Tibial nerve (tissue), 4 donors: ENCODE measurements around the gene CCR5AS.

Source experiments
- DNase-seq, 2 donors: peaks; one replicate each; pipeline ENCODE4 v3.0.0-alpha.2; 2019; ENCODE audit warnings: low spot score in 2 of 2
- H3K27ac ChIP-seq, 4 donors: fragments of 200-600 bp; sonication (generic) in 3 of 4; one replicate each; pipeline ENCODE4 v1.5.1; 2017 to 2019; ENCODE audit warnings: mild to moderate bottlenecking in 1 of 4
- H3K27me3 ChIP-seq, 2 donors: fragments of 200-600 bp; sonication (generic) in 1 of 2; one replicate each; pipeline versions ENCODE4 v1.5.1 to v1.6.0; 2017 to 2019
- H3K36me3 ChIP-seq, 3 donors: fragments of 200-600 bp; sonication (generic); one replicate each; pipeline ENCODE4 v1.5.1; 2018 to 2019
- H3K4me1 ChIP-seq, 4 donors: fragments of 200-600 bp; sonication (generic) in 3 of 4; one replicate each; pipeline ENCODE4 v1.5.1; 2017 to 2019
- H3K4me3 ChIP-seq, 4 donors: fragments of 200-600 bp; sonication (generic) in 3 of 4; one replicate each; pipeline ENCODE4 v1.5.1; 2017 to 2019; ENCODE audit warnings: mild to moderate bottlenecking in 1 of 4, moderate library complexity in 1 of 4
- H3K9me3 ChIP-seq, 4 donors: fragments of 200-600 bp; sonication (generic) in 3 of 4; one replicate each; pipeline ENCODE4 v1.5.1; 2017 to 2019
- EP300 ChIP-seq, 2 donors: sonication (generic); formaldehyde crosslinking; IDR thresholded peaks; one replicate each; pipeline ENCODE4 v1.6.1; 2017; ENCODE audit warnings: antibody characterized with exemption in 2 of 2, mild to moderate bottlenecking in 1 of 2
- POLR2A ChIP-seq, 2 donors: fragments of 450-650 bp; IDR thresholded peaks; one replicate each; pipeline ENCODE4 v1.6.1; 2017; ENCODE audit warnings: antibody characterized with exemption in 2 of 2, mild to moderate bottlenecking in 2 of 2, moderate library complexity in 2 of 2
- WGBS, 2 donors: methylation state at CpG; one replicate each; pipeline ENCODE4 v1.1.5; 2018; 5-methylcytosine and 5-hydroxymethylcytosine counted together
- TF ChIP-seq, protein P1 (sequence below), 5 experiments: fragments of 200-600 bp in 3 of 5; fragments of 450-650 bp in 2 of 5; sonication (generic) in 3 of 5; IDR thresholded peaks; one replicate each; pipeline ENCODE4 v1.5.1; 2016 to 2019; ENCODE audit warnings: antibody characterized with exemption in 5 of 5, mild to moderate bottlenecking in 3 of 5, moderate library complexity in 2 of 5

The CCR5AS gene

DNA sequence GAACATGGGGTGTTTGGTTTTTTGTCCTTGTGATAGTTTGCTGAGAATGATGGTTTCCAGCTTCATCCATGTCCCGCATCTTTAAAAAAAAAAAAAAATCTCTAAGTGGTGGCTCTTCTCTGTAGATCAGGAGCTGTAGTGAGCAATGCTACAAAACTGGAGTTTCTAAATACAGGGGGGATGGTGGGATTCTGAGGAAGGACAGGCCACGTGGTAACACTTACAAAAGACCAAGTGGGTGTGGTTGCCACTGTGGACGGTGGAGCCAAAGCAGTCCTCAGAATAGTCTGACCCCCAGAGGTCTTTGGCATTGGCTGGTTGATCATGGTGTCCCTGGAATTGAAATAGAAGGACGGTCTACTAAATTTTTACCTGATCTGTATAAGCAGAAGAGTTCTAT is 7.9 kb upstream of the CCR5AS start:
- no peak for TF ChIP-seq POLR2A (IDR thresholded peaks at IDR 0.05)
- Histone ChIP-seq H3K27me3 (no peaks in the 10 kb centered on the region), H3K27ac (no peak overlapping the region), H3K4me3 (no peak overlapping the region), H3K4me1 (peaks cover 0 to 5% (median 0%) of the 10 kb centered on the region in 4 donors), H3K9me3 (no peaks in the 10 kb centered on the region), H3K36me3 (no peaks in the 10 kb centered on the region)
- DNase-seq: no peak
- WGBS, 2 donors: 66 to 67% methylated on average over 4 of the region's 4 CpGs

DNA sequence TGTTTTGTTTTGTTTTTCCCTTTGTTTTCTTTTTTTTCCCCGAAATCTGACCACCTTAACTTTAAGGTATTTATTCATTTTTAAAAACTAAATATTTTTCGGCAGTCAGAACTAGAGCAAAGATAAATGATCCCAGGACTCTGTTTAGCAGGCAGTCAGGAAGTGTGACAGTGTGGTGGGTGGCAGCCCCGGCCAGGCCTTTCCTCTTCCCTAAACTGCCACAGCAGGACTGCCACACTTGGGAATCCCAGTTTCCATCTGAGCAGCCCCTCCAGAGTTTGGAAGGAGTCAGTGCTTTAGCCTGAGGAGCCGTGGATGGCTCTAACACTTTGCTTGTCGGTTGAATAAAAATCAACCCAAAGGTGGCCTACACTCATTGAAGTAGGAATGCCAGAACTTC is 7.1 kb upstream of the CCR5AS start:
- no peak overlapping the region for H3K4me3 ChIP-seq
- H3K4me1 ChIP-seq: peaks cover 0 to 5% (median 0%) of the 10 kb centered on the region in 4 donors
- no peak for DNase-seq
- no peaks in the 10 kb centered on the region for H3K36me3 ChIP-seq
- H3K9me3 ChIP-seq: no peaks in the 10 kb centered on the region
- 70 to 72% methylated on average over 5 of the region's 5 CpGs for WGBS, 2 donors
- H3K27ac ChIP-seq: no peak overlapping the region
- TF ChIP-seq, protein P1, sequence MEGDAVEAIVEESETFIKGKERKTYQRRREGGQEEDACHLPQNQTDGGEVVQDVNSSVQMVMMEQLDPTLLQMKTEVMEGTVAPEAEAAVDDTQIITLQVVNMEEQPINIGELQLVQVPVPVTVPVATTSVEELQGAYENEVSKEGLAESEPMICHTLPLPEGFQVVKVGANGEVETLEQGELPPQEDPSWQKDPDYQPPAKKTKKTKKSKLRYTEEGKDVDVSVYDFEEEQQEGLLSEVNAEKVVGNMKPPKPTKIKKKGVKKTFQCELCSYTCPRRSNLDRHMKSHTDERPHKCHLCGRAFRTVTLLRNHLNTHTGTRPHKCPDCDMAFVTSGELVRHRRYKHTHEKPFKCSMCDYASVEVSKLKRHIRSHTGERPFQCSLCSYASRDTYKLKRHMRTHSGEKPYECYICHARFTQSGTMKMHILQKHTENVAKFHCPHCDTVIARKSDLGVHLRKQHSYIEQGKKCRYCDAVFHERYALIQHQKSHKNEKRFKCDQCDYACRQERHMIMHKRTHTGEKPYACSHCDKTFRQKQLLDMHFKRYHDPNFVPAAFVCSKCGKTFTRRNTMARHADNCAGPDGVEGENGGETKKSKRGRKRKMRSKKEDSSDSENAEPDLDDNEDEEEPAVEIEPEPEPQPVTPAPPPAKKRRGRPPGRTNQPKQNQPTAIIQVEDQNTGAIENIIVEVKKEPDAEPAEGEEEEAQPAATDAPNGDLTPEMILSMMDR (IDR thresholded peaks at IDR 0.05): no peak
- TF ChIP-seq EP300 (IDR thresholded peaks at IDR 0.05) (no peak), POLR2A (IDR thresholded peaks at IDR 0.05) (no peak)
- H3K27me3 ChIP-seq: no peaks in the 10 kb centered on the region

GRCh38 chr3:46412786-46413298 is 6.0 kb upstream of the CCR5AS start:
- peaks cover 0 to 5% (median 0%) of the 10 kb centered on the region in 4 donors for H3K4me1 ChIP-seq
- H3K9me3 ChIP-seq: no peaks in the 10 kb centered on the region
- no peak overlapping the region for H3K4me3 ChIP-seq
- H3K36me3 ChIP-seq: no peaks in the 10 kb centered on the region
- 53 to 61% methylated on average over 3 of the region's 3 CpGs for WGBS, 2 donors
- TF ChIP-seq EP300 (IDR thresholded peaks at IDR 0.05): no peak
- TF ChIP-seq, protein P1 (IDR thresholded peaks at IDR 0.05): no peak
- no peak for TF ChIP-seq POLR2A (IDR thresholded peaks at IDR 0.05)
- H3K27ac ChIP-seq: peak overlapping the region in 1 of 4 donors; percentile 2
- no peak for DNase-seq
- no peaks in the 10 kb centered on the region for H3K27me3 ChIP-seq

DNA sequence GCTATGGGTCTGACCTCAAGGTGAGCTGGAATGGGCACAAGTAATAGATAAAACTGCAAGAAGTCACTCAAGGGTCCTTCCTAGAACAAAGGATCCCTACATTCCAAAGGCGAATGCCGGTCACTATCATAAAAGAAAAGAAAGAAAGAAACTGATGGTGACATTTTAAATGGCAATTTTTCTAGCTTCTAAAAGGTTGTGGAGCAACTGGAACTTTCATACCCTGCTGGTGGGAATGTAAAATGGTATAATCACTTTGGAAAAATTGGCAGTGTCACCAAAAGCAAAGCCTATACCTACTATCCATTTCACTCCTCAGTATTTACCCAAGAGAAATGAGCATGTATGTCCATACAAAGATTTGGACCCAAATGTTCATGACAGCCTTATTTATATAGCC is 4.4 kb upstream of the CCR5AS start:
- no peaks in the 10 kb centered on the region for H3K27me3 ChIP-seq
- H3K4me3 ChIP-seq: no peak overlapping the region
- no peak for TF ChIP-seq EP300 (IDR thresholded peaks at IDR 0.05)
- TF ChIP-seq, protein P1 (IDR thresholded peaks at IDR 0.05): no peak
- no peak for TF ChIP-seq POLR2A (IDR thresholded peaks at IDR 0.05)
- no peak for DNase-seq
- H3K27ac ChIP-seq: no peak overlapping the region
- 61 to 78% methylated on average over 2 of the region's 2 CpGs for WGBS, 2 donors
- peaks cover 0 to 9% (median 0%) of the 10 kb centered on the region in 4 donors for H3K4me1 ChIP-seq
- no peaks in the 10 kb centered on the region for H3K36me3 ChIP-seq
- H3K9me3 ChIP-seq: no peaks in the 10 kb centered on the region

DNA sequence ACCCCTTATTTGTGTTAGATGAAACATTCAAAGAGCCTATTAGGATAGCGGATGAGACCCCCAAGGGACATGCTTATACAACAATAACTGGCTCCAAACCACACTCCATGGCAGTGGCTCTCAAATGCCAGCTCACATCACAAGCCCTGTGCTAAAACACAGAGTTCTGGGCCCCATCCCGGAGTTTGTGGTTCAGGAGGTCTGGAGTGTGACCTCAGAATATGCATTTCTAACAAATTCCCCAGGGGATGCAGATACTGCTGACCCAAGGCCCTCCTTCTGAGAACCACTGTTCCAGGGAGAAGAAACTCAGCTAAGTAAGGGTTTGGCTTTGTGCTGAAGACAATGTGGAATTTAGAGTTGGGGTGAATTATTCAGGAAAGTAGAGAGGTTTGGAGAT is 3.8 kb upstream of the CCR5AS start:
- H3K36me3 ChIP-seq: no peaks in the 10 kb centered on the region
- no peak overlapping the region for H3K27ac ChIP-seq
- H3K4me1 ChIP-seq: peaks cover 0 to 13% (median 2%) of the 10 kb centered on the region in 4 donors
- DNase-seq: no peak
- H3K9me3 ChIP-seq: no peaks in the 10 kb centered on the region
- 73 to 77% methylated on average over 2 of the region's 2 CpGs for WGBS, 2 donors
- H3K27me3 ChIP-seq: no peaks in the 10 kb centered on the region
- no peak overlapping the region for H3K4me3 ChIP-seq
- TF ChIP-seq EP300 (IDR thresholded peaks at IDR 0.05): no peak
- TF ChIP-seq, protein P1 (IDR thresholded peaks at IDR 0.05): no peak
- TF ChIP-seq POLR2A (IDR thresholded peaks at IDR 0.05): no peak
